SJCRH30 (cell line): ENCODE measurements around the gene LEO1. TPM values are rescaled to one million over a fixed set of nuclear protein-coding genes. Genes with fewer than 3 reads are reported as not detected.
A peak's percentile ranks its signal among the peaks of the same experiment; 100 is the strongest.

Source experiments
- DNase-seq, 2 experiments: peaks; one replicate each; pipeline ENCODE4 v3.0.0-alpha.2; 2015 to 2020
- H3K27ac ChIP-seq: fragments of 250-450 bp; sonication (Bioruptor Pico); 2 replicates; pipeline ENCODE4 v1.5.1; 2020; ENCODE audit warnings: mild to moderate bottlenecking, moderate library complexity
- H3K27me3 ChIP-seq: fragments of 250-450 bp; sonication (Bioruptor Pico); 2 replicates; pipeline ENCODE4 v1.5.1; 2020; ENCODE audit warnings: mild to moderate bottlenecking, moderate library complexity
- H3K36me3 ChIP-seq: fragments of 250-450 bp; sonication (Bioruptor Pico); 2 replicates; pipeline ENCODE4 v1.5.1; 2020; ENCODE audit warnings: mild to moderate bottlenecking, moderate library complexity
- H3K4me1 ChIP-seq: fragments of 250-450 bp; sonication (Bioruptor Pico); 2 replicates; pipeline ENCODE4 v1.5.1; 2020; ENCODE audit warnings: mild to moderate bottlenecking, moderate library complexity
- H3K4me3 ChIP-seq: fragments of 250-450 bp; sonication (Bioruptor Pico); 2 replicates; pipeline ENCODE4 v1.5.1; 2020; ENCODE audit warnings: mild to moderate bottlenecking, moderate library complexity
- H3K9me3 ChIP-seq: fragments of 250-450 bp; sonication (Bioruptor Pico); replicated peaks from 2 replicates; pipeline ENCODE4 v1.5.1; 2020; ENCODE audit warnings: mild to moderate bottlenecking, moderate library complexity
- total RNA-seq: library from RNA; depleted of rRNA; stranded (reverse); fragments of >200 nt; shearing (Covaris generic); gene quantifications from 2 replicates; pipeline ENCODE4 v1.2.3, GENCODE V29; 2014; rRNA removed

LEO1 gene
- total RNA-seq, 1 experiment from 2014 or later: 65.3 TPM

GRCh38 chr15:51926809-51927208, 44.8 kb downstream of the LEO1 start:
- Histone ChIP-seq H3K27me3 (no peaks in the 10 kb centered on the region), H3K36me3 (peaks cover 10% of the 10 kb centered on the region), H3K4me1 (no peaks in the 10 kb centered on the region), H3K4me3 (no peak overlapping the region), H3K27ac (no peak overlapping the region), H3K9me3 (no peaks in the 10 kb centered on the region)
- no peak for DNase-seq

DNA sequence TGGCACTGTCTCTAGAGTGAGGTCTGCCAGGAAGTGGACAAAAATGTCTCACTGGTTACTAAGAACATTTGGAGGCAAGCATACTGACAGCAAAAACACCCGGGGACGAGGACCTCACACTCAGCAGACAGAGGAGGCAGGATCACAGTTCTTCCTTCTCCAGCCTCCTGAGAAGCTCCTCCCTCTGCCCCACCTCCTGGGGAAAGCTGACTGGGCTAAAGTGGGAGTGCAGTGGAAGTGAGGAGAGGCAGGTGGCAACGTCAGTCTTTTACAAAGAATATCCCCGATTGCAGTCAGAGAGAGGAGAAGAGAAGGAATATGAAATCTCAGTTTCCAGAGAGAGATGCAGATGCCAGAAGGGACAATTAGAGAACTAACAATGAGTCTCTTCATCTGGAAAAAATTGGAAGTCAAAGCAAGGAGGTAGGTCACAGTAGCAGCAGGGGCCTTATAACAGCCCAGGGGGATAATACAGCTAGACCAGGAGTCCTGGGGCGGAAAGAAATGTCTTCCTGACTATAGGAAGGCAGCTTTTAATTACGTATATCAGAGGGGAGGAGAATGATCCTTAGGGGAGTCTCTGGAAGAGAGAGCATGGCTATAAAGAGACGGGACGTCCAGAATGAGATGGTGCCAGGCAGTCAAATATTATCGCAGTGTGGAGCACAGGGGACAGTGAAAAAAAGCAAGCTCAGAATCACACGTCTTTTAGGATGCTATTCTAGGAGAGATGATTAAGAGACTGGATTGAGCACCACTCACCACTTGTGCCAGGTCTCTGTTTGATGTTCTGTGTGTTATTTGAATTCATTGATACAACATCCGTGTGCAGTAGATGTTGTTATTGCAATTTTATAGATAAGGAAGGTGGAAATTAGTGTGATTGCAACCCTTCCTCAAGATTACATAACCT, 47.2 kb downstream of the LEO1 start:
- Histone ChIP-seq H3K27ac (no peak overlapping the region), H3K4me1 (no peaks in the 10 kb centered on the region), H3K4me3 (no peak overlapping the region), H3K36me3 (peaks cover 18% of the 10 kb centered on the region), H3K27me3 (no peaks in the 10 kb centered on the region), H3K9me3 (no peaks in the 10 kb centered on the region)
- DNase-seq: peak in 1 of 2 experiments; percentile 44

DNA sequence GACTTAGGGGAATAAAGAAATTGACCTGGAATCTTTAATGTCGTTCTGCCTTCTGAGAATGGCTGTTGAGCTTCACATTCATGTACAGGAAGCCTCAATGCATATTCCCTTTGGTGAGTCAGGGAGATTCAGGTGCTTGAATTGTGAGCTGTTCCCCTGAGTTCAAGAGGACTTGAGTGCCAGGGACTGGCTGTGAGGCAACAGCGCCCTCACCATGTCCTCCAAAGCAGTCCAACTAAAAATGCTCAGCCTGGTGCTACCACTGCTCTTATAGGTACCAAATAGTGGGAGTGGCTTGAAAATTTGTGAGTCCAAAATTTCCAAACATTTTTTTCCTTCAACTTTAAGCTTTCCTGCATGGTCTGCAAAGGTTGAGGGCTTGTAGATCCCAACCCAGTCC, 54.1 kb downstream of the LEO1 start:
- H3K27me3 ChIP-seq: no peaks in the 10 kb centered on the region
- no peaks in the 10 kb centered on the region for H3K9me3 ChIP-seq
- H3K4me1 ChIP-seq: no peaks in the 10 kb centered on the region
- DNase-seq: peak; percentile 19 to 49
- no peak overlapping the region for H3K27ac ChIP-seq
- peaks cover 27% of the 10 kb centered on the region for H3K36me3 ChIP-seq
- no peak overlapping the region for H3K4me3 ChIP-seq

DNA sequence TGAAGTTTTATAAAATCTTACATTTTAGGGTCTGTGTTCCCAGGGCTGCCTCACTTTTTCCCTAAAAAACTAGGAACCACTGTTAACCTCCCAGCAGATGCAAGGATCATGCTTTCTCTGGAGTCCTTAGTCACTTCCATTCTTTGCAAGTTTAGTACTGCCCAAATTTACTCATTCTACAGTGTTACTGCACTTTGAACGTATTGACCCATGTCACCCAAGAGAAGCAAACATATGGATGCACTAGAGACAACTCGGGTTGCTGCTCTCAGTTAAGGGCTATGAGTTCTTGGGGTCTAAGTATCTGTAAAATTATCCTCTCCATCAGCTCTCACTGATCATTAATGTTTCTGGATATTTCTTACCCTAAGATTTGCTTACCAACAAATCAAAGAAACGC, 59.0 kb downstream of the LEO1 start:
- no peaks in the 10 kb centered on the region for H3K9me3 ChIP-seq
- no peaks in the 10 kb centered on the region for H3K4me1 ChIP-seq
- H3K4me3 ChIP-seq: no peak overlapping the region
- no peak for DNase-seq
- H3K27me3 ChIP-seq: no peaks in the 10 kb centered on the region
- peaks cover 23% of the 10 kb centered on the region for H3K36me3 ChIP-seq
- no peak overlapping the region for H3K27ac ChIP-seq

DNA sequence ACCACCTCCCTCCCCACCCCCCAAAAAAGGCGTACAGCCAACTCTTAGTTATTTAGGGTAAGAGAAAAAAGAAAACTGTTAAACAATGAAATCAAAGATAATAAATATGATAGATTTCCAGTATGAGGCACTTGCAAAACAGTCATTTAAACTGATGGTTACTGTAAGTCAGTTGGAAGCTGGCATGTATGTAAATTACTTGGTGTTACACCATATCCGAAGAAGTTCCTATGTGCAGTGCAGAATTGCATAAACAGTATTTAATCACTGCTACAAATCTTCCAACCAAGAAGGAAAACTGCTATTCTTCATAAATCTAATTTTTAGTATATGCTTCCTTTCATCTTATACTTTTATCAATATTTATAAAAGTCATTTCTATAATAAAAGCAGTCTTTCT, 62.0 kb downstream of the LEO1 start:
- peaks cover 20% of the 10 kb centered on the region for H3K36me3 ChIP-seq

GRCh38 chr15:51908316-51908715, 63.3 kb downstream of the LEO1 start:
- Histone ChIP-seq H3K27ac (no peak overlapping the region), H3K4me3 (no peak overlapping the region), H3K36me3 (peaks cover 22% of the 10 kb centered on the region), H3K4me1 (no peaks in the 10 kb centered on the region), H3K27me3 (no peaks in the 10 kb centered on the region), H3K9me3 (no peaks in the 10 kb centered on the region)
- no peak for DNase-seq

More for the DNA sequence above, 62.0 kb downstream of the LEO1 start:
- no peak for DNase-seq
- no peaks in the 10 kb centered on the region for H3K9me3 ChIP-seq
- no peak overlapping the region for H3K4me3 ChIP-seq
- H3K4me1 ChIP-seq: no peaks in the 10 kb centered on the region
- no peaks in the 10 kb centered on the region for H3K27me3 ChIP-seq
- no peak overlapping the region for H3K27ac ChIP-seq

DNA sequence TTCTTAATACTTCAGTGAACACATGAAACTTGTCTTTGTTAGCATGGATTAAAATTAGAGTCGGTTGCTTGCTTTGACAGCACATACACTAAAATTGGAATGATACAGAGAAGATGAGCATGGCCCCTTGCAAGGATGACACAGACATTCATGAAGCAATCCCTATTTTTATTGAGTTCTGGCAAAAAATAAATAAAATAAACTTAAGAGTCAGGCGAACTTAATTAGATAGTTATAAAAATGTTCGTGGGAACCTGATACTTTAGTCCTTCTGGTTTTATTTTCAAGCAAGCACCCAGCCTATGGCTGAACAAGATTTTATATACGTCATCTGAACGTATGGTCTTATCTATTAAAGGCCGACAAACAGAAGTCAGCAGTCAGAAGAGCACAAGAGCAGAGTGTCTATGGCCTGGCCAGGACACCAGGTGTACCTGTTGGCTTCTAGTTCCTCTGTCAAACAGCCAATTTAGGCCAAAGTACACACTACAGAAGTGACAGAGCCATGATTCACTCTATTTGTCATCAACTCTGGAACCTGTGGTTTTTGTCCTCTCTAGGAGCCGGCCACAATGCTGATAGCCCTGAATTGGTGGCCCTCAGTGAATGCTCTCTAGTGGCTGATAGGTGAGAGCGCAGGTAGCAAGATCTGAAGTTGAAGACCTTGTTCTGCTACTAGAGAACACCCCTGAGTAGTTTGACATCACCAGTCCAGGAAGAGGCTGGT, 64.3 kb downstream of the LEO1 start:
- no peak overlapping the region for H3K4me3 ChIP-seq
- H3K36me3 ChIP-seq: peaks cover 17% of the 10 kb centered on the region; the same call in 1 of the 2 replicates
- H3K4me1 ChIP-seq: no peaks in the 10 kb centered on the region
- no peaks in the 10 kb centered on the region for H3K9me3 ChIP-seq
- H3K27me3 ChIP-seq: no peaks in the 10 kb centered on the region
- no peak for DNase-seq
- no peak overlapping the region for H3K27ac ChIP-seq

- no peak overlapping the region for H3K27ac ChIP-seq
- no peak overlapping the region for H3K4me3 ChIP-seq
- peaks cover 36% of the 10 kb centered on the region for H3K36me3 ChIP-seq
- H3K9me3 ChIP-seq: no peaks in the 10 kb centered on the region
- no peaks in the 10 kb centered on the region for H3K27me3 ChIP-seq
- no peaks in the 10 kb centered on the region for H3K4me1 ChIP-seq
- DNase-seq: no peak
Observed at GRCh38 chr15:51904931-51905330, 66.6 kb downstream of the LEO1 start.

DNA sequence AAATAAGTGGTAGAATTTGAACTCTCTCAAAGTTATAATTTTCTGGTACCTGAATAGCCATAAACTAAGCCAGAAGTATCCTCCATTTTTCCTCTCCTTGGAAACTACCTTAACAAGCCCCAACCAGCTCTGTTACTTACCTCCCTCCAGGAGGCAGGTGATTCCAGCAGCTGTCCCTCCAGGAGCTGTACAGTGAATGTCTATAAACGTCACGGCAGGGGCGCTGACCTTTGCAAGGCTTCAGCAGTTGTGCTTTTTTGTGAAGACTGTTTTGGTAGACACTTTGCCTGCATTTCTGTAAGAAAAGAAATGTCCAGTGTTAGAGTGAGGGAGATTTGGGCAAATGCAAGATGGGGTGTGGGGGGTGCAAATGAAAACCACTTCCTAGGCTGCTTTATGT, 67.2 kb downstream of the LEO1 start:
- Histone ChIP-seq H3K4me3 (no peak overlapping the region), H3K9me3 (no peaks in the 10 kb centered on the region), H3K4me1 (no peaks in the 10 kb centered on the region), H3K36me3 (peaks cover 39% of the 10 kb centered on the region), H3K27ac (no peak overlapping the region), H3K27me3 (no peaks in the 10 kb centered on the region)
- DNase-seq: no peak

DNA sequence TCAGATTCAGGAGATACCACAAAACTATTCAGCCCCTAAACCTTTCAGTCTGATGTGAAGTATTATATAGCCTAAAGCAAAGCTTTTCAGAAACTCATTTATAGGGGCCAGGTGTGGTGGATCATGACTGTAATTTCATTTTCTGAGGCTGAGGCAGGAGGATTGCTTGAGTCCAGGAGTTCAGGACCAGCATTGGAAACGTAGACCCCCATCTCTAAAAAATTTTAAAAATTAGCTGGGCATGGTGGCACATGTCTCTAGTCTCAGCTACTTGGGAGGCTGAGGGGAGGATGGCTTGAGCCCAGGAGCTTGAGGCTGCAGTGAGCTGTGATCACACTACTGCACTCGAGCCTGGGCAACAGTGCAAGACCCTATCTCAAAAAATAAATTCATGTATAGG, 82.1 kb downstream of the LEO1 start:
- Histone ChIP-seq H3K4me3 (no peak overlapping the region), H3K27ac (no peak overlapping the region), H3K27me3 (no peaks in the 10 kb centered on the region), H3K9me3 (no peaks in the 10 kb centered on the region), H3K4me1 (peaks cover 2% of the 10 kb centered on the region), H3K36me3 (peaks cover 6% of the 10 kb centered on the region)
- DNase-seq: no peak

DNA sequence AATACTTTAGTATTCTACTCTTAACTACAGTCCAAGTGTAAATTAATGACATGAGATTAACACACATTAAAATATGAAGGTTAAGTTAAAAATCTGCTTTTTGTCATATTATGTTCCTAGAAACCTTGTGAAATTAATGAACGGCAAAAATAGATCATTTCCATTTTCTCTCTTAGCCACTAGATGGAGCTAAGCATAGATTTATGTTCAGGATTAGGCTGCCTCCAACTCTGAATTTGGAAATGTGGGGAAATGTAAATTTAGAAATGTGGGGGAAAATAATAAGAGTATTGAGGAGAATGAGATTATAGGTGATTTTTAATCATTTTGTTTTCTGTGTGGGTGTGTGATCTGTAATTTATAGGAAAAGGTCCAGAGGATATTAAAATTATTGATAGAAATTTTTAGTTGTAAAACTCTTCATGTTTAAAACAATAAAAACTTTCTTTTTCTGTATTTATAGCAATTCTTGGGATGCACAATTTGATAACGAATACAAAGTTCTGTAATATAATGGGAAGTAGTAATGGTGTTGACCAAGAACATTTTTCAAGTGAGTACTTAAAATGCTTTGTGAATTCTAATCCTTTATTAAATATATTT, 82.9 kb downstream of the LEO1 start:
- DNase-seq: peak in 1 of 2 experiments; percentile 39
- Histone ChIP-seq H3K4me1 (peaks cover 10% of the 10 kb centered on the region), H3K4me3 (no peak overlapping the region), H3K9me3 (no peaks in the 10 kb centered on the region), H3K36me3 (peaks cover 4% of the 10 kb centered on the region), H3K27ac (no peak overlapping the region), H3K27me3 (no peaks in the 10 kb centered on the region)

Other genes with a start within 250 kb of the LEO1 start
- gene LYSMD2, start 234.1 kb downstream of the LEO1 start, total RNA-seq: 2.0 and 2.9 TPM in 2 replicates
- gene TMOD2, start 220.2 kb downstream of the LEO1 start, total RNA-seq: 3.1 and 3.2 TPM in 2 replicates
- gene TMOD3, start 142.1 kb downstream of the LEO1 start, total RNA-seq: 31.2 and 33.1 TPM in 2 replicates
- 71.2 and 84.2 TPM in 2 replicates for gene MAPK6, start 47.4 kb upstream of the LEO1 start, total RNA-seq
- 0.38 and 0.51 TPM in 2 replicates for gene BCL2L10, start 141.0 kb upstream of the LEO1 start, total RNA-seq
- gene GNB5, start 219.6 kb upstream of the LEO1 start, total RNA-seq: 38.3 and 38.9 TPM in 2 replicates